ENCODE measurements around the gene CYB5B. TPM values are rescaled to one million over a fixed set of nuclear protein-coding genes. Genes with fewer than 3 reads are reported as not detected.

Gene CYB5B
- total RNA-seq, 2 experiments from 2014 or later, result 125 to 131 TPM

DNA sequence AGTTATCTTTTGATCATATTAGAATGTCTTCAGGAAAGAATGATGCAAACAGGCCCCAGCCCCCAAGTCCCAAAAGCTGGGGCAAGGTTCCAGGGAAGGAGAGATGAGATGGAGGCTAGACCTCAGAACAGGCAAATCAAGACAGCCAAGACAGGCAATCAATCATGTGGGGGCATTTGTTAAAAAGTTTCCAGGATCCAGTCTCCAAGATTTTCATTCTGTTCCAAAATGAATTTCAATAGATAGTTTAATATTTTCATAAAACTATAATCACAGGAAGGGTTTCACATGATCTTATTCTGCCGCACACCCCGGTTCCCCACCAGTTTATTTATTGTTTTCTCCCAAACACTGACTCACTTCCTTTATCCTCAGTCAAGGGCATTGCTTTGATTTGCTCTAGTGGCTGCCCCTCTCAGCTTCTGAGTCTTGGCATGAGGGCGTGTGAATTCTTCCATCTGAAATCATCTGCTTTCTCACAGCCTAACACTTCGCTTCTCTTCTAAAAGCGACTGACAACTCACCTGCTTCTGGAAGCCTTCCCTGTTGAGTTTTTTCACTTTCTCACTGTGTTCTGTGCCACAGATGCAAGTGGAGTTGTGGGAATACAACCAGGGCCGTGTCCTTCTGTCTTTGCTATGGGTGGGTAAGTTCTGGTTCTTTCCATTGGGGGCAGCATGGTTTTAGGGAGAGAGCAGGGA lies 26.4 kb upstream of the CYB5B start:
- H3K36me3 Mint-ChIP-seq, result no peaks in the 10 kb centered on the region
- no peaks in the 10 kb centered on the region for H3K27me3 Mint-ChIP-seq
- no peaks in the 10 kb centered on the region for H3K9me3 Mint-ChIP-seq
- POLR2A ChIA-PET, result interaction anchor here (0.5 kb wide), 1 partner anchor 93 kb away, joined by 3 read pairs; no protein-coding TSS in a partner anchor
- ATAC-seq (ENCODE audit: low read depth), result no peak
- H3K4me1 Mint-ChIP-seq, result peaks cover 18% of the 10 kb centered on the region
- no peak for DNase-seq
- no peak overlapping the region for H3K4me3 Mint-ChIP-seq
- no peak overlapping the region for H3K27ac Mint-ChIP-seq

- ATAC-seq (ENCODE audit: low read depth), result no peak
- H3K27me3 Mint-ChIP-seq, result no peaks in the 10 kb centered on the region
- no peak overlapping the region for H3K27ac Mint-ChIP-seq
- no peak for DNase-seq
- H3K36me3 Mint-ChIP-seq, result peaks cover under 1% of the 10 kb centered on the region
- no peak overlapping the region for H3K4me3 Mint-ChIP-seq
- H3K9me3 Mint-ChIP-seq, result no peaks in the 10 kb centered on the region
- peaks cover 21% of the 10 kb centered on the region for H3K4me1 Mint-ChIP-seq
- POLR2A ChIA-PET, result no interaction called here
Observed at GRCh38 chr16:69399361-69399760, 25.1 kb upstream of the CYB5B start.

- H3K27me3 Mint-ChIP-seq, result no peaks in the 10 kb centered on the region
- POLR2A ChIA-PET, result no interaction called here
- no peak for DNase-seq
- no peaks in the 10 kb centered on the region for H3K9me3 Mint-ChIP-seq
- H3K4me3 Mint-ChIP-seq, result no peak overlapping the region
- no peak for ATAC-seq (ENCODE audit: low read depth)
- H3K4me1 Mint-ChIP-seq, result peaks cover 13% of the 10 kb centered on the region
- H3K27ac Mint-ChIP-seq, result no peak overlapping the region
- peaks cover 3% of the 10 kb centered on the region for H3K36me3 Mint-ChIP-seq
Observed at GRCh38 chr16:69402439-69402838, 22.0 kb upstream of the CYB5B start.

DNA sequence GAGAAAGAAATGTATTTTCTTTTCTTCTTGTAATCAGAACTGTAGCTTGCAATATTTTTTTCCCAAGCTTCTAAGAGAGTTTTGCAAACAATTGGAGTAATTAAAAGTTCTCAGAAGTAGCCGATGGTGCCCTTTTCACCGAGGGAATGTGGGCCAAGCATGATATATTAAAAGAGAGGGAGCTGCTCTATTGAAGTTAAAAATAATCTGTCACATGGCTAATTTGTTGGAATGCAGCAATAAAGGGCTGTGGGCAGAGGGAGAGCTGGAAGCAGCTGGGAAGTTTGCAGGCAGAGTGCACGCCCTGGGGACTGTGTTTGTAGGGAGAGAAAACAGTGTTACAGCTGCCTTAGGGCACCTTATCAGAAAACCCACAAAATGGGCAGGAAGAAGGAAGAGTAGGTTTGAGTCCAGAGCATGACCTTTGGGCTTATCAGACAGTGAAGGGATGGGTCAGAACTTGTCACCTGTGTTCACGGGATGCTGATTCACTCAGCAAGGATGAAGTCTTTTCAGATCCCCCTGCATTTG lies 20.1 kb upstream of the CYB5B start:
- Mint-ChIP-seq H3K27me3 (no peaks in the 10 kb centered on the region), H3K4me3 (no peak overlapping the region), H3K36me3 (peaks cover 3% of the 10 kb centered on the region), H3K4me1 (peaks cover 5% of the 10 kb centered on the region), H3K27ac (no peak overlapping the region), H3K9me3 (no peaks in the 10 kb centered on the region)
- POLR2A ChIA-PET, result interaction anchor here (1.5 kb wide), 1 partner anchor 21 kb away, joined by 4 read pairs; no protein-coding TSS in a partner anchor
- DNase-seq, result no peak
- no peak for ATAC-seq (ENCODE audit: low read depth)

- DNase-seq (no peak), ATAC-seq (ENCODE audit: low read depth) (no peak)
- peaks cover 4% of the 10 kb centered on the region for H3K4me1 Mint-ChIP-seq
- POLR2A ChIA-PET, result interaction anchor here (1.5 kb wide), 1 partner anchor 20 kb away, joined by 4 read pairs; no protein-coding TSS in a partner anchor
- H3K4me3 Mint-ChIP-seq, result no peak overlapping the region
- no peak overlapping the region for H3K27ac Mint-ChIP-seq
- H3K9me3 Mint-ChIP-seq, result no peaks in the 10 kb centered on the region
- peaks cover 3% of the 10 kb centered on the region for H3K36me3 Mint-ChIP-seq
- no peaks in the 10 kb centered on the region for H3K27me3 Mint-ChIP-seq
Observed at GRCh38 chr16:69405326-69405725, 19.1 kb upstream of the CYB5B start.

DNA sequence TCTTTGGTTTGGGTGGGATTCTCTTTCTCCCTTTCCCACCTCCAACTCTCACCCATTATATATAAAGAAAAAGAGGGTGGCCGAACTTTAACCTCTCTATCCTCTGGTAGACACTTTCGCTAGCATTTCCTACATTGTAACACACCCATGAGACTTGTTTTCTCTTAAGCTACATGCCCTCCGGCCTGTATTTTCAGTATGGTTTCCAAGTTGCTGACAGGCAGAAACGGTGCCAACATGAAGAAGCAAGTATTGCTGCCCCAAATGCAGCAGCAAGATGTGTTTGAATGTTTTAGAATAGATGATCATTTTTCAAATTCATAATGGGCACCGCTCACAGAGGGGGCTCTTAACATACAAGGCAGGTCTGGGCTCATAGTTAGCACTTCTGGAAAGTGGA lies 18.7 kb upstream of the CYB5B start:
- Mint-ChIP-seq H3K27ac (no peak overlapping the region), H3K9me3 (no peaks in the 10 kb centered on the region), H3K4me1 (peaks cover 8% of the 10 kb centered on the region), H3K36me3 (peaks cover 3% of the 10 kb centered on the region), H3K4me3 (no peak overlapping the region), H3K27me3 (no peaks in the 10 kb centered on the region)
- POLR2A ChIA-PET, result interaction anchor here (0.7 to 1.5 kb wide), 2 partner anchors 19 to 72 kb away, joined by 3 to 4 read pairs; no protein-coding TSS in a partner anchor
- no peak for DNase-seq
- no peak for ATAC-seq (ENCODE audit: low read depth)

- no peak overlapping the region for H3K27ac Mint-ChIP-seq
- DNase-seq (no peak), ATAC-seq (ENCODE audit: low read depth) (no peak)
- peaks cover 3% of the 10 kb centered on the region for H3K36me3 Mint-ChIP-seq
- POLR2A ChIA-PET, result no interaction called here
- no peaks in the 10 kb centered on the region for H3K9me3 Mint-ChIP-seq
- H3K4me3 Mint-ChIP-seq, result no peak overlapping the region
- no peaks in the 10 kb centered on the region for H3K27me3 Mint-ChIP-seq
- peaks cover 17% of the 10 kb centered on the region for H3K4me1 Mint-ChIP-seq
Observed at GRCh38 chr16:69406780-69407331, 17.6 kb upstream of the CYB5B start.

DNA sequence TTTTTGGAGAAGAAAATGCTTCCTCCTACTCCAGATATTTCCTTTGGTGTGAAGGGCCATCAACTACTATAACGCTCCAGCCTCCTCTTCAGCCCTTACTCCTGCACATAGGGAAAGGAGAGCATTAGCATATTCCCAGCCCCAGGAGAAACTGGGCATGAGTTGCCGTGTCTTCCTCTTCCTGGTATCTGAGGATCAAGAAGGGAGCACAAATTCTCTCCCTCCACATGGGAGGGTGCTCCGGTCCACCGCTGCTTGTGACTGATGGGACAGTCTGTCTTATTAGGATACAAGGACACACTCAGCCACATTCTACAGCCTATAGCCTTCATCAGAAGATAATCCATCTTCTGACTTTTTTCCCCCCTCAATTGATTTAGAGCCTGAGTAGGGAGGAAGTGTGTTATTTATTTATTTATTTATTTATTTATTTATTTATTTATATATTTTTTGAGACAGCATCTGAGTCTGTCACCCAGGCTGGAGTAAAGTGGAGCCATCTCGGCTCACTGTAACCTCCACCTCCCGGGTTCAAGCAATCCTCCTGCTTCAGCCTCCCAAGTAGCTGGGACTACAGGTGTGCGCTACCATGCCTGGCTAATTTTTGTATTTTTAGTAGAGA lies 16.6 kb upstream of the CYB5B start:
- Mint-ChIP-seq H3K27me3 (no peaks in the 10 kb centered on the region), H3K36me3 (peaks cover 3% of the 10 kb centered on the region), H3K9me3 (no peaks in the 10 kb centered on the region), H3K4me1 (peaks cover 18% of the 10 kb centered on the region), H3K27ac (no peak overlapping the region), H3K4me3 (no peak overlapping the region)
- ATAC-seq (ENCODE audit: low read depth) (no peak), DNase-seq (no peak)
- POLR2A ChIA-PET, result no interaction called here

GRCh38 chr16:69408475-69408874 lies 15.9 kb upstream of the CYB5B start:
- POLR2A ChIA-PET, result no interaction called here
- Mint-ChIP-seq H3K27ac (no peak overlapping the region), H3K9me3 (no peaks in the 10 kb centered on the region), H3K36me3 (peaks cover 3% of the 10 kb centered on the region), H3K4me3 (no peak overlapping the region), H3K27me3 (no peaks in the 10 kb centered on the region), H3K4me1 (peaks cover 18% of the 10 kb centered on the region)
- no peak for DNase-seq
- no peak for ATAC-seq (ENCODE audit: low read depth)

GRCh38 chr16:69410219-69410990 lies 14.0 kb upstream of the CYB5B start:
- H3K9me3 Mint-ChIP-seq, result no peaks in the 10 kb centered on the region
- POLR2A ChIA-PET, result interaction anchor here (0.6 kb wide), 1 partner anchor 61 kb away, joined by 3 read pairs; no protein-coding TSS in a partner anchor
- H3K36me3 Mint-ChIP-seq, result peaks cover 2% of the 10 kb centered on the region
- DNase-seq, result no peak
- H3K27ac Mint-ChIP-seq, result peak overlapping the region; percentile 84
- H3K27me3 Mint-ChIP-seq, result no peaks in the 10 kb centered on the region
- peak overlapping the region; percentile 29 for H3K4me3 Mint-ChIP-seq
- peaks cover 15% of the 10 kb centered on the region for H3K4me1 Mint-ChIP-seq
- ATAC-seq (ENCODE audit: low read depth), result peak; percentile 20

DNA sequence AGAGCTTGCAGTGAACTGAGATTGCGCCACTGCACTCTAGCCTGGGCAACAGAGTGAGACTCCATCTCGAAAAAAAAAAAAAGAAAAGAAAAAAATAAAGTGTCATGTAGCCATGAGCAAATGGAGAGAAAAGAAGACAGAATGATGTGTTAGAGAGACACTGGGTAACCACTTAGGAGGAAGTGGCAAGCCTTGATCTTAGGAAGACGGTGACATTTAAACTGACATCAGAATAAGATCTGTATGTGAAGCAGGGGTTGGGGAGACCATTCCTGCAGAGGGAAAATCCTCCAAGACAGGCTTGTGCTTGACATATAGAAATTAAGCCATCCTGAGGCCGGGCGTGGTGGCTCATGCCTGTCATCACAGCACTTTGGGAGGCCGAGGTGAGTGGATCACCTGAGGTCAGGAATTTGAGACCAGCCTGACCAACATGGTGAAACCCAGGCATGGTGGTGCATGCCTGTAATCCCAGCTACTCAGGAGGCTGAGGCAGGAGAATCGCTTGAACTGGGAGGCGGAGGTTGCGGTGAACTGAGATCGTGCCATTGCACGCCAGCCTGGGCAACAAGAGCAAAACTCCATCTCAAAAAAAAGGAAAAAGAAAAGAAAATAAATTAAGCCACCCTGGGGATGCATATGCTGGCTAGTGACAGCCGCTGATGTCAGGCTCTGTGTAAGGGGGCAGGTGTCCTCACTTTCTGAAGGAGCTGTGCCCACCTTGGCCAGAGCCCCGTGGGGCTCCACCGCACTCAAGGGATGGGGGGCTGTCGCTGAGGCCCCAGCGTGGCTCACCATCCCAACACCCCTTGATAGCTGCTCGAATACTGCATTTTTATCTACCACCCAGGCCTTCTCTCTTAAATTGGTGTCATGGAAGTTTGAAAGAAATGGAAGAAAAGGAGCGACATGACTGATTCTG lies 13.1 kb upstream of the CYB5B start:
- POLR2A ChIA-PET, result interaction anchor here (0.6 kb wide), 1 partner anchor 60 kb away, joined by 3 read pairs; no protein-coding TSS in a partner anchor

DNA sequence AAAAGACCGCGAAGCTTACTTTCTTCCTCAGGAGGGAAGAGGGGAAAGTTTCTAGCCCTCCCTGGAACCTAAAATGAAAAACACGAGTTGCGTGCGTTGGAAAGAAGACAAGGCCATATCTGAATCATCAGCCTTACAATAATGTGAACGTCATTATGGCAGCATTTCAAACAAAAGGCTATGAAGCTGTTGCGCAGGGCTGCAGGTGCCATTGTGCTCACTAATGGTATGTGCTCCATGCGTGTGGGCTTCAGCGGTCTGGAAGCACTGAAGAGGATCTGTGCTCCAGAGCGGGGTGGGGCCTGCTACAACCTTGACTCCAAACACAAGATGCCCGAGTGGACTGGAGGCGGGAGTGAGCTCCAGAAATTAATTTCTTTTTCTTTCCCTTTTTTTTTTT lies 12.1 kb upstream of the CYB5B start:
- POLR2A ChIA-PET, result interaction anchor here (2.9 kb wide), 1 partner anchor 12 kb away, joined by 11 read pairs; the partner anchor contains the start of gene CYB5B
- H3K36me3 Mint-ChIP-seq, result no peaks in the 10 kb centered on the region
- H3K4me1 Mint-ChIP-seq, result peaks cover 15% of the 10 kb centered on the region
- H3K9me3 Mint-ChIP-seq, result no peaks in the 10 kb centered on the region
- no peak overlapping the region for H3K4me3 Mint-ChIP-seq
- H3K27ac Mint-ChIP-seq, result no peak overlapping the region
- H3K27me3 Mint-ChIP-seq, result no peaks in the 10 kb centered on the region
- ATAC-seq (ENCODE audit: low read depth) (no peak), DNase-seq (no peak)

More for the DNA sequence above, 13.1 kb upstream of the CYB5B start:
- Mint-ChIP-seq H3K27me3 (no peaks in the 10 kb centered on the region), H3K4me1 (peaks cover 15% of the 10 kb centered on the region), H3K9me3 (no peaks in the 10 kb centered on the region), H3K36me3 (peaks cover 2% of the 10 kb centered on the region), H3K4me3 (peak overlapping the region; percentile 68), H3K27ac (peak overlapping the region; percentile 84)
- peak; percentile 82 for ATAC-seq (ENCODE audit: low read depth)
- DNase-seq, result peak; percentile 36

Measured in activated naive CD8-positive, alpha-beta T cell treated with anti-CD3 and anti-CD28 coated beads, Interleukin-2, amount 10 ng/mL, durations not matched to agents 7 days and 5 days (primary cell).